Keratinocyte (primary cell): Measurements from ENCODE around the gene MET. TPM values are rescaled to one million over a fixed set of nuclear protein-coding genes. Genes with fewer than 3 reads are reported as not detected.

Experiments
- DNase-seq: peaks from one replicate; pipeline ENCODE4 v3.0.0-alpha.2; 2011; ENCODE audit warnings: low read depth, missing footprints, low spot score
- FAIRE-seq: peaks from 2 replicates; lab custom pipeline; 2011; peaks lifted over from hg19 to GRCh38; lab: Jason Lieb, UNC
- H2AFZ ChIP-seq: 2 replicates; pipeline ENCODE4 v1.6.0; 2012; ENCODE audit warnings: low read length, control low read depth, inconsistent platforms; ENCODE audit not compliant: control insufficient read depth
- H3K27ac ChIP-seq: 2 replicates; pipeline ENCODE4 v1.5.1; 2011; ENCODE audit warnings: low read length; ENCODE audit not compliant: control insufficient read depth, insufficient read depth
- H3K27me3 ChIP-seq: 3 replicates; pipeline ENCODE4 v1.6.0; 2011; ENCODE audit warnings: low read length; ENCODE audit not compliant: control insufficient read depth, insufficient read depth; ENCODE audit errors: extremely low read depth
- H3K36me3 ChIP-seq, 2 experiments: 2 replicates in 1 of 2; 3 replicates in 1 of 2; pipeline ENCODE4 v1.5.1; 2011; ENCODE audit warnings: low read length in 2 of 2, mild to moderate bottlenecking in 1 of 2; ENCODE audit not compliant: control insufficient read depth in 2 of 2, insufficient read depth in 2 of 2; ENCODE audit errors: extremely low read depth in 1 of 2
- H3K4me1 ChIP-seq: 3 replicates; pipeline ENCODE4 v1.5.1; 2011; ENCODE audit warnings: low read length; ENCODE audit not compliant: control insufficient read depth, insufficient read depth; ENCODE audit errors: extremely low read depth
- H3K4me2 ChIP-seq: 3 replicates; pipeline ENCODE4 v1.6.0; 2011; ENCODE audit warnings: low read depth, low read length; ENCODE audit not compliant: control insufficient read depth, insufficient read depth; ENCODE audit errors: extremely low read depth
- H3K4me3 ChIP-seq, 3 experiments: fragments of 200-600 bp in 1 of 3; sonication (generic) in 1 of 3; 2 replicates in 2 of 3; 3 replicates in 1 of 3; pipeline ENCODE4 v1.5.1; 2011 to 2016; ENCODE audit warnings: low read length in 3 of 3, mild to moderate bottlenecking in 3 of 3, control low read depth in 2 of 3, inconsistent platforms in 1 of 3, low read depth in 1 of 3, mixed read lengths in 1 of 3, mixed run types in 1 of 3, moderate library complexity in 1 of 3; ENCODE audit not compliant: control insufficient read depth in 2 of 3, insufficient read depth in 2 of 3; ENCODE audit errors: extremely low read depth in 1 of 3
- H3K79me2 ChIP-seq: 2 replicates; pipeline ENCODE4 v1.6.0; 2012; ENCODE audit warnings: low read length; ENCODE audit not compliant: control insufficient read depth, insufficient read depth
- H3K9ac ChIP-seq: 3 replicates; pipeline ENCODE4 v1.6.0; 2011; ENCODE audit warnings: low read length; ENCODE audit not compliant: control insufficient read depth, insufficient read depth; ENCODE audit errors: extremely low read depth
- H3K9me1 ChIP-seq: 3 replicates; pipeline ENCODE4 v1.6.0; 2011; ENCODE audit warnings: low read length; ENCODE audit not compliant: control insufficient read depth, insufficient read depth; ENCODE audit errors: extremely low read depth
- H3K9me3 ChIP-seq: 2 replicates; pipeline ENCODE4 v1.5.1; 2012; ENCODE audit warnings: low read depth, low read length; ENCODE audit not compliant: control insufficient read depth
- H4K20me1 ChIP-seq: 3 replicates; pipeline ENCODE4 v1.6.0; 2011; ENCODE audit warnings: low read length; ENCODE audit not compliant: control insufficient read depth, insufficient read depth; ENCODE audit errors: extremely low read depth
- CTCF ChIP-seq, 3 experiments: IDR thresholded peaks in 1 of 3; conservative IDR thresholded peaks in 1 of 3; optimal IDR thresholded peaks in 1 of 3; 2 replicates in 2 of 3; 3 replicates in 1 of 3; pipeline versions ENCODE3 to v1.5.1; 2011; ENCODE audit warnings: low read length in 3 of 3, mild to moderate bottlenecking in 3 of 3, moderate library complexity in 2 of 3, control low read depth in 1 of 3, inconsistent platforms in 1 of 3; ENCODE audit not compliant: insufficient read depth in 2 of 3; ENCODE audit errors: extremely low read depth in 1 of 3
- EZH2 ChIP-seq: IDR thresholded peaks from one replicate; pipeline ENCODE4 v1.6.1; 2012; ENCODE audit warnings: inconsistent platforms, mild to moderate bottlenecking, low read length, moderate library complexity
- dilution Hi-C: fragments of 300-500 bp; cut with MboI; formaldehyde crosslinking; loops from one replicate; pipeline ENCODE4 v1.7.0; 2020; ENCODE audit warnings: low sequenced_read_pairs; ENCODE audit not compliant: extremely low pct_ligation_motif_present
- polyA plus RNA-seq, 5 experiments: library from polyadenylated mRNA; depleted of rRNA in 3 of 5; stranded (reverse) in 3 of 5; stranded (forward) in 1 of 5; unstranded in 1 of 5; fragments of >200 nt; gene quantifications; 1 replicate in 1 of 5; 2 replicates in 3 of 5; 3 replicates in 1 of 5; pipeline versions ENCODE4 v1.2.1 to v1.2.3, GENCODE V29; 2011 to 2012; ENCODE audit warnings: missing spikeins in 2 of 5, low read depth in 1 of 5, low replicate concordance in 1 of 5

MET gene
- polyA plus RNA-seq, 1 donor (not counting 4 experiments of a cell fraction or from before 2014, with no cell fraction given), result 117 TPM

- dilution Hi-C loops, result no loop called here
- no peak overlapping the region for H3K27ac ChIP-seq
- DNase-seq (no peak), FAIRE-seq (no peak)
- no peaks in the 10 kb centered on the region for H3K79me2 ChIP-seq
- no peak overlapping the region for H3K4me3 ChIP-seq
- H2AFZ ChIP-seq, result no peak overlapping the region
- peaks cover 20% of the 10 kb centered on the region for H3K4me1 ChIP-seq
- no peak overlapping the region for H3K9ac ChIP-seq
- no peaks in the 10 kb centered on the region for H3K36me3 ChIP-seq
- no peaks in the 10 kb centered on the region for H4K20me1 ChIP-seq
- TF ChIP-seq EZH2, result no peak
- TF ChIP-seq CTCF (optimal IDR thresholded peaks at IDR 0.05 in 1 of 3, IDR thresholded peaks at IDR 0.05 in 1 of 3, conservative IDR thresholded peaks at IDR 0.05 in 1 of 3; ENCODE audit: extremely low read depth in 1 of 3, insufficient read depth in 2 of 3, low read length in 3 of 3), result no peak
- H3K4me2 ChIP-seq, result no peak overlapping the region
- no peaks in the 10 kb centered on the region for H3K27me3 ChIP-seq
- no peaks in the 10 kb centered on the region for H3K9me3 ChIP-seq
- no peaks in the 10 kb centered on the region for H3K9me1 ChIP-seq
Observed at GRCh38 chr7:116837586-116837985, 165.6 kb downstream of the MET start.

- Histone ChIP-seq H3K27me3 (no peaks in the 10 kb centered on the region), H2AFZ (no peak overlapping the region), H3K4me2 (no peak overlapping the region), H3K9me3 (no peaks in the 10 kb centered on the region), H3K4me3 (no peak overlapping the region), H3K9me1 (no peaks in the 10 kb centered on the region), H3K79me2 (no peaks in the 10 kb centered on the region), H3K36me3 (no peaks in the 10 kb centered on the region), H3K4me1 (peaks cover 21% of the 10 kb centered on the region), H3K9ac (no peak overlapping the region), H3K27ac (no peak overlapping the region), H4K20me1 (no peaks in the 10 kb centered on the region)
- dilution Hi-C loops, result no loop called here
- TF ChIP-seq EZH2 (no peak), CTCF (optimal IDR thresholded peaks at IDR 0.05 in 1 of 3, IDR thresholded peaks at IDR 0.05 in 1 of 3, conservative IDR thresholded peaks at IDR 0.05 in 1 of 3; ENCODE audit: extremely low read depth in 1 of 3, insufficient read depth in 2 of 3, low read length in 3 of 3) (no peak)
- FAIRE-seq, result no peak
- DNase-seq, result no peak
Observed at GRCh38 chr7:116840256-116840655, 168.3 kb downstream of the MET start.
